ENCODE data around the gene KHNYN. TPM values are rescaled to one million over a fixed set of nuclear protein-coding genes. Genes with fewer than 3 reads are reported as not detected.

KHNYN gene
- total and polyA plus RNA-seq, 2 experiments from 2014 or later: 2.7 to 28.1 TPM

DNA sequence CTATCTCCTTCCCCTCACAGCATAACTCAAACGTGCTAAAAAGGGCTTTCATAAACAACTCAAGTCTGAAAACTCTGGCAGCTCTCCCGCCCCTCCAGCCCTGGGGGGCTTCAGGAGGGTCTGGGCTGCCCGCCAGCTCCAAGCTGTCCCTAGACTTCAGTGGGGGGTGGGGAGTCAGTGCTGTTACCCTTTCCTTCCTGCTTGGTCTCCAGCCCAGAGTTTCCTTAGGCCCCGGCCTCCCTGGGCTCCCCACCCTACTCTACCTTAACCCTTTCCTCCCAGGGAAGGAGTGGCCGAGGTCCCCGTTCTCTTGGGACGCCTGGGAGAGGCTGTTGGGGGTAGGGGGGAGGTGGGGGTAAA is 31.5 kb upstream of the KHNYN start:
- Histone ChIP-seq H3K27me3 (ENCODE audit: insufficient read depth) (peaks cover 18% of the 10 kb centered on the region; the same call in 1 of the 2 replicates), H3K4me2 (peak overlapping the region; percentile 97), H3K36me3 (ENCODE audit: insufficient read depth) (no peaks in the 10 kb centered on the region), H3K4me3 (peak overlapping the region; percentile 86), H3K9me2 (ENCODE audit: insufficient read depth) (no peaks in the 10 kb centered on the region), H3K79me2 (replicated peaks; ENCODE audit: insufficient read depth) (no peaks in the 10 kb centered on the region), H3F3A (replicated peaks; ENCODE audit: low read depth) (no peaks in the 10 kb centered on the region), H3K4me1 (ENCODE audit: insufficient read depth) (peaks cover 15% of the 10 kb centered on the region; the same call in 1 of the 2 replicates), H2AFZ (peak overlapping the region; percentile 63), H3K27ac (ENCODE audit: low read depth) (no peak overlapping the region), H4K20me1 (replicated peaks; ENCODE audit: insufficient read depth) (no peaks in the 10 kb centered on the region; the same call in 1 of the 2 replicates)
- TF ChIP-seq CREB1 (CRISPR knock-in tag; IDR thresholded peaks at IDR 0.05; ENCODE audit: low read depth) (0 out of 2 replicates have a peak, but pooled peaks have one; percentile 3), NANOG (IDR thresholded peaks at IDR 0.05; ENCODE audit: borderline replicate concordance) (no peak)
- Mint-ChIP-seq H3K4me1 (peaks cover 49% of the 10 kb centered on the region), H3K27ac (no peak overlapping the region), H3K36me3 (ENCODE audit: low read depth) (no peaks in the 10 kb centered on the region), H3K27me3 (ENCODE audit: insufficient read depth, low read depth, poor library complexity) (peaks cover 14% of the 10 kb centered on the region), H3K4me3 (peak overlapping the region; percentile 36), H3K9me3 (no peaks in the 10 kb centered on the region)
- peak; percentile 83 for ATAC-seq
- peak; percentile 85 for DNase-seq (ENCODE audit: low spot score)

DNA sequence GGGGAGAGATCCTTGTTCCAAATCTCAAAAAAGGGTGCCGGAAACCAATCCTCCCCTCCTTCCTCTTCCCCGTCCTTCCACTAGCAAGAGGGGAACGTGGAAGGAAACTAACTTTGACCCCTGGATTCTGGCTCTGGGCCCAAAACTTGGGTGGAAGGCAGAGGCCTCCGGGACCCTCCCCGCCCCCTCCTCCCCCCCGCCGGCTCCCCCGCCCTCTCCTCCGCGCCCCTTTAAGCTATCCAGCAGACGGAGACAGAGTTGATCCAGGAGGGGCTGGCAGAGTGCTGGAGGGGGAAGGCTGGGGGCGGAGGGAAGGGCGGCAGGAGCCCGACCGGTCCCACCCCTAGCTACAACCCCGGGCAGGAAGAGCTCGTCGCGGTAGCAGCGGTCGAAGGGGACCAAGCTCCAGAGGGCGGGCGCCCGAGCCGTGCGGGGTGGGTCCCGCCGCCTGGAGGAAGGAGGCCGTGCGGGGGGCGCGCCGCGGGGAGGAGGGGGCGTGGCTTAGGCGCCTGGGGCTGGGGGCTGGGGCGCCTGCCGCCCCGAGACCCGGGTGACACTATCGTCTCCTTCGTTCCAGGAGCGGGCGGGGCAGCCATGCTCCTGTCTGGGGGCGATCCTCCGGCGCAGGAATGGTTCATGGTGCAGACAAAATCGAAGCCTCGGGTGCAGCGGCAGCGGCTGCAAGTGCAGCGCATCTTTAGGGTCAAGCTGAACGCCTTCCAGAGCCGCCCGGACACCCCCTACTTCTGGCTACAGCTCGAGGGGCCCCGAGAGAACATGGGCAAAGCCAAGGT is 30.9 kb upstream of the KHNYN start, which contains the start of gene NYNRIN:
NYNRIN (plus strand) TSS at position 351 of the 794 bp plus-strand sequence; CDS start at position 595, 244 bp downstream.
- Histone ChIP-seq H2AFZ (peak within 1 kb of the TSS; percentile 94), H3K27me3 (ENCODE audit: insufficient read depth) (peaks cover 18% of the 10 kb centered on the region; the same call in 1 of the 2 replicates), H3K36me3 (ENCODE audit: insufficient read depth) (no peaks in the 10 kb centered on the region), H3K27ac (ENCODE audit: low read depth) (no peak within 1 kb of the TSS), H4K20me1 (replicated peaks; ENCODE audit: insufficient read depth) (no peaks in the 10 kb centered on the region; the same call in 1 of the 2 replicates), H3K9me2 (ENCODE audit: insufficient read depth) (no peaks in the 10 kb centered on the region), H3K4me1 (ENCODE audit: insufficient read depth) (peaks cover 15% of the 10 kb centered on the region; the same call in 1 of the 2 replicates), H3K4me3 (peak within 1 kb of the TSS; percentile 86), H3F3A (replicated peaks; ENCODE audit: low read depth) (no peaks in the 10 kb centered on the region), H3K4me2 (peak within 1 kb of the TSS; percentile 97), H3K79me2 (replicated peaks; ENCODE audit: insufficient read depth) (no peaks in the 10 kb centered on the region)
- ATAC-seq (peak; percentile 83), DNase-seq (ENCODE audit: low spot score) (peak; percentile 78)
- no peaks in the 10 kb centered on the region for H3K36me3 Mint-ChIP-seq (ENCODE audit: low read depth)
- peaks cover 14% of the 10 kb centered on the region for H3K27me3 Mint-ChIP-seq (ENCODE audit: insufficient read depth, low read depth, poor library complexity)
- H3K4me3 Mint-ChIP-seq: peak within 1 kb of the TSS; percentile 79
- TF ChIP-seq NANOG (IDR thresholded peaks at IDR 0.05; ENCODE audit: borderline replicate concordance) (no peak), POLR2AphosphoS5 (IDR thresholded peaks at IDR 0.05; ENCODE audit: low read depth) (peak; percentile 41)
- no peaks in the 10 kb centered on the region for H3K9me3 Mint-ChIP-seq
- H3K27ac Mint-ChIP-seq: no peak within 1 kb of the TSS
- peaks cover 54% of the 10 kb centered on the region for H3K4me1 Mint-ChIP-seq

DNA sequence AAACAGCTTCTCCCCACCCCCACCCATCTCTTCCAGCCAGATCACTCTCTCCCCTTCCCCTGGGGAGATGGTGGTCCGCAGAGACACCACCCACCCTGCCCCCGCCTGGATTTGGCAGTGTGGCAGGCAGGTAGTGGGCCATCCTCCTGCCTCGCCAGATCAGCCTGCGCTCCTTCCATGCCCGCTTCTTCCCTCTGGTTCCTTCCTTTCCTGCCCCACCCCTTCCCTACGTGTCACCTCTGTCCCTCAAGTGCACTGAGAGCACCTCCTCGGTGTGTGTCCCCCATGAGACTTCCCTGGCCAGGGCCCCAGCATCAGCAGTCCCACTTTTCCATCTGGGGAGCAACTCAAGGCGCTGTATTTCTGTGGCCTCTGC is 30.3 kb upstream of the KHNYN start:
- H3F3A ChIP-seq (replicated peaks; ENCODE audit: low read depth): no peaks in the 10 kb centered on the region
- H3K4me3 ChIP-seq: peak overlapping the region; percentile 86
- H4K20me1 ChIP-seq (replicated peaks; ENCODE audit: insufficient read depth): no peaks in the 10 kb centered on the region; the same call in 1 of the 2 replicates
- Mint-ChIP-seq H3K4me1 (peaks cover 58% of the 10 kb centered on the region), H3K4me3 (peak overlapping the region; percentile 79), H3K9me3 (no peaks in the 10 kb centered on the region), H3K27me3 (ENCODE audit: insufficient read depth, low read depth, poor library complexity) (peaks cover 14% of the 10 kb centered on the region), H3K36me3 (ENCODE audit: low read depth) (no peaks in the 10 kb centered on the region), H3K27ac (no peak overlapping the region)
- DNase-seq (ENCODE audit: low spot score): peak; percentile 41
- TF ChIP-seq, protein P1, sequence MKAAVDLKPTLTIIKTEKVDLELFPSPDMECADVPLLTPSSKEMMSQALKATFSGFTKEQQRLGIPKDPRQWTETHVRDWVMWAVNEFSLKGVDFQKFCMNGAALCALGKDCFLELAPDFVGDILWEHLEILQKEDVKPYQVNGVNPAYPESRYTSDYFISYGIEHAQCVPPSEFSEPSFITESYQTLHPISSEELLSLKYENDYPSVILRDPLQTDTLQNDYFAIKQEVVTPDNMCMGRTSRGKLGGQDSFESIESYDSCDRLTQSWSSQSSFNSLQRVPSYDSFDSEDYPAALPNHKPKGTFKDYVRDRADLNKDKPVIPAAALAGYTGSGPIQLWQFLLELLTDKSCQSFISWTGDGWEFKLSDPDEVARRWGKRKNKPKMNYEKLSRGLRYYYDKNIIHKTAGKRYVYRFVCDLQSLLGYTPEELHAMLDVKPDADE (IDR thresholded peaks at IDR 0.05): no peak
- TF ChIP-seq NANOG (IDR thresholded peaks at IDR 0.05; ENCODE audit: borderline replicate concordance) (no peak), EZH2phosphoT487 (IDR thresholded peaks at IDR 0.05; ENCODE audit: unreplicated experiment) (no peak), ZNF114 (CRISPR knock-in tag; IDR thresholded peaks at IDR 0.05) (no peak), CREB1 (CRISPR knock-in tag; IDR thresholded peaks at IDR 0.05; ENCODE audit: low read depth) (no peak)
- H2AFZ ChIP-seq: peak overlapping the region; percentile 94
- ATAC-seq: peak; percentile 18
- H3K4me1 ChIP-seq (ENCODE audit: insufficient read depth): peaks cover 15% of the 10 kb centered on the region; the same call in 1 of the 2 replicates
- no peak overlapping the region for H3K27ac ChIP-seq (ENCODE audit: low read depth)
- H3K36me3 ChIP-seq (ENCODE audit: insufficient read depth): no peaks in the 10 kb centered on the region
- peaks cover 18% of the 10 kb centered on the region; the same call in 1 of the 2 replicates for H3K27me3 ChIP-seq (ENCODE audit: insufficient read depth)
- H3K79me2 ChIP-seq (replicated peaks; ENCODE audit: insufficient read depth): no peaks in the 10 kb centered on the region
- H3K9me2 ChIP-seq (ENCODE audit: insufficient read depth): no peaks in the 10 kb centered on the region
- H3K4me2 ChIP-seq: peak overlapping the region; percentile 97
